ENCODE measurements around the gene ZNF653. TPM values are rescaled to one million over a fixed set of nuclear protein-coding genes. Genes with fewer than 3 reads are reported as not detected.

Gene ZNF653
- total and polyA plus RNA-seq, 9 of the 15 experiments (the other 6 are each of a cell fraction or from before 2014, with no cell fraction given), result 1.6 to 8.0 (median 4.2) TPM; not detected in 2

DNA sequence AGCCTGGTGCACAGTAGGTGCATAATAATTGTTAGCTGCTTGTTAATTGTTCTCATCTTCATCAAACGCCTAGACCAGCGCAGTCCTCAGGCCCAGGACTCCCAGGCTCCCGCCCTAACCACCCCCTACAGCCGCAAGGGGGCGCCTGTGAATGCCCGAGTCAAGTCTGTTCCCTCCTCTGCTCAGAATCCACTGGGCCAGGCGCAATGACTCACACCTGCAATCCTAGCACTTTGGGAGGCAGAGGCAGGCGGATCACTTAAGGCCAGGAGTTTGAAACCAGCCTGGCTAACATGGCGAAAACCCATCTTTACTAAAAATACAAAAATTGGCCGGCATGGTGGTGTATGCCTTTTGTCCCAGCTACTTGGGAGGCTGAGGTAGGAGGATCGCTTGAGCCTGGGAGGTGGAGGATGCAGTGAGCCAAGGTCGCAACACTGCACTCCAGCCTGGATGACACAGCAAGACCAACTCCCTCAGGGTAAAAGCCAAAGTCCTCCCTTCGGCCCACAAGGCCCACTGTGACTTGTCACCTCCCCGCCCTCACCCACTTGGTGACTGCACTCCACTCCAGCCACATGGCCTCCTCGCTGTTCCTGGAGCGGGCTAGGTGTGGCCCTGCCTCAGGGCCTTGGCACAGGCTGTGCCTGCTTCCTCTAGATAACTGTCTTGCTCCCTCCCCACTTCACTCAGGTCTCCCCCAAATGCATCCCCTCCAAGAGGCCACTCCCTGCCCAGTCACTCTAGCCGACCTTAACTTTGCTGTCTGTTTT lies 9.1 kb downstream of the ZNF653 start (continued):
- TF ChIP-seq ZNF277 (CRISPR knock-in tag; IDR thresholded peaks at IDR 0.05; ENCODE audit: borderline replicate concordance) (no peak), ERF (CRISPR knock-in tag; IDR thresholded peaks at IDR 0.05) (no peak), BRCA1 (IDR thresholded peaks at IDR 0.05) (no peak), BRCA1 (CRISPR knock-in tag; IDR thresholded peaks at IDR 0.05) (no peak), CBFA2T3 (IDR thresholded peaks at IDR 0.05) (peak; percentile 15; the same call in 1 of the 2 replicates), E2F3 (CRISPR knock-in tag; IDR thresholded peaks at IDR 0.05) (no peak), SMARCB1 (IDR thresholded peaks at IDR 0.05; ENCODE audit: insufficient read length, low read depth) (no peak), SMAD2 (IDR thresholded peaks at IDR 0.05; ENCODE audit: low read depth, low read length) (no peak), DIDO1 (tag; IDR thresholded peaks at IDR 0.05; ENCODE audit: low read depth) (no peak), KDM1A (IDR thresholded peaks at IDR 0.05) (peak in 1 of 2 experiments; percentile 41; a peak in 2 of 4 replicates), NUFIP1 (IDR thresholded peaks at IDR 0.05; ENCODE audit: partially characterized antibody) (no peak), TGIF2 (CRISPR knock-in tag; IDR thresholded peaks at IDR 0.05) (no peak), SMARCA5 (IDR thresholded peaks at IDR 0.05) (peak; percentile 80; the same call in 1 of the 2 replicates), NFIC (IDR thresholded peaks at IDR 0.05) (0 out of 2 replicates have a peak, but pooled peaks have one; percentile 14), SREBF2 (CRISPR knock-in tag; IDR thresholded peaks at IDR 0.05) (no peak), GABPB2 (CRISPR knock-in tag; conservative IDR thresholded peaks at IDR 0.05) (no peak), TCF7 (IDR thresholded peaks at IDR 0.05; ENCODE audit: borderline replicate concordance) (no peak), SIN3B (IDR thresholded peaks at IDR 0.05; ENCODE audit: low read depth) (no peak), ZNF263 (CRISPR knock-in tag; IDR thresholded peaks at IDR 0.05; ENCODE audit: borderline replicate concordance) (no peak; the same call in 1 of the 2 replicates), SMAD1 (IDR thresholded peaks at IDR 0.05; ENCODE audit: low read depth, low read length, partially characterized antibody) (no peak), FOXJ2 (tag; IDR thresholded peaks at IDR 0.05) (no peak)
- TF ChIP-seq, protein P1, sequence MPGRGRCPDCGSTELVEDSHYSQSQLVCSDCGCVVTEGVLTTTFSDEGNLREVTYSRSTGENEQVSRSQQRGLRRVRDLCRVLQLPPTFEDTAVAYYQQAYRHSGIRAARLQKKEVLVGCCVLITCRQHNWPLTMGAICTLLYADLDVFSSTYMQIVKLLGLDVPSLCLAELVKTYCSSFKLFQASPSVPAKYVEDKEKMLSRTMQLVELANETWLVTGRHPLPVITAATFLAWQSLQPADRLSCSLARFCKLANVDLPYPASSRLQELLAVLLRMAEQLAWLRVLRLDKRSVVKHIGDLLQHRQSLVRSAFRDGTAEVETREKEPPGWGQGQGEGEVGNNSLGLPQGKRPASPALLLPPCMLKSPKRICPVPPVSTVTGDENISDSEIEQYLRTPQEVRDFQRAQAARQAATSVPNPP (IDR thresholded peaks at IDR 0.05; ENCODE audit: borderline replicate concordance, insufficient read depth, insufficient read length), result no peak
- TF ChIP-seq, protein P2, sequence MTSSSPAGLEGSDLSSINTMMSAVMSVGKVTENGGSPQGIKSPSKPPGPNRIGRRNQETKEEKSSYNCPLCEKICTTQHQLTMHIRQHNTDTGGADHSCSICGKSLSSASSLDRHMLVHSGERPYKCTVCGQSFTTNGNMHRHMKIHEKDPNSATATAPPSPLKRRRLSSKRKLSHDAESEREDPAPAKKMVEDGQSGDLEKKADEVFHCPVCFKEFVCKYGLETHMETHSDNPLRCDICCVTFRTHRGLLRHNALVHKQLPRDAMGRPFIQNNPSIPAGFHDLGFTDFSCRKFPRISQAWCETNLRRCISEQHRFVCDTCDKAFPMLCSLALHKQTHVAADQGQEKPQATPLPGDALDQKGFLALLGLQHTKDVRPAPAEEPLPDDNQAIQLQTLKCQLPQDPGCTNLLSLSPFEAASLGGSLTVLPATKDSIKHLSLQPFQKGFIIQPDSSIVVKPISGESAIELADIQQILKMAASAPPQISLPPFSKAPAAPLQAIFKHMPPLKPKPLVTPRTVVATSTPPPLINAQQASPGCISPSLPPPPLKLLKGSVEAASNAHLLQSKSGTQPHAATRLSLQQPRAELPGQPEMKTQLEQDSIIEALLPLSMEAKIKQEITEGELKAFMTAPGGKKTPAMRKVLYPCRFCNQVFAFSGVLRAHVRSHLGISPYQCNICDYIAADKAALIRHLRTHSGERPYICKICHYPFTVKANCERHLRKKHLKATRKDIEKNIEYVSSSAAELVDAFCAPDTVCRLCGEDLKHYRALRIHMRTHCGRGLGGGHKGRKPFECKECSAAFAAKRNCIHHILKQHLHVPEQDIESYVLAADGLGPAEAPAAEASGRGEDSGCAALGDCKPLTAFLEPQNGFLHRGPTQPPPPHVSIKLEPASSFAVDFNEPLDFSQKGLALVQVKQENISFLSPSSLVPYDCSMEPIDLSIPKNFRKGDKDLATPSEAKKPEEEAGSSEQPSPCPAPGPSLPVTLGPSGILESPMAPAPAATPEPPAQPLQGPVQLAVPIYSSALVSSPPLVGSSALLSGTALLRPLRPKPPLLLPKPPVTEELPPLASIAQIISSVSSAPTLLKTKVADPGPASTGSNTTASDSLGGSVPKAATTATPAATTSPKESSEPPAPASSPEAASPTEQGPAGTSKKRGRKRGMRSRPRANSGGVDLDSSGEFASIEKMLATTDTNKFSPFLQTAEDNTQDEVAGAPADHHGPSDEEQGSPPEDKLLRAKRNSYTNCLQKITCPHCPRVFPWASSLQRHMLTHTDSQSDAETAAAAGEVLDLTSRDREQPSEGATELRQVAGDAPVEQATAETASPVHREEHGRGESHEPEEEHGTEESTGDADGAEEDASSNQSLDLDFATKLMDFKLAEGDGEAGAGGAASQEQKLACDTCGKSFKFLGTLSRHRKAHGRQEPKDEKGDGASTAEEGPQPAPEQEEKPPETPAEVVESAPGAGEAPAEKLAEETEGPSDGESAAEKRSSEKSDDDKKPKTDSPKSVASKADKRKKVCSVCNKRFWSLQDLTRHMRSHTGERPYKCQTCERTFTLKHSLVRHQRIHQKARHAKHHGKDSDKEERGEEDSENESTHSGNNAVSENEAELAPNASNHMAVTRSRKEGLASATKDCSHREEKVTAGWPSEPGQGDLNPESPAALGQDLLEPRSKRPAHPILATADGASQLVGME (CRISPR knock-in tag; IDR thresholded peaks at IDR 0.05), result no peak

Measured in K562 (cell line).